Thyroid gland (tissue), 4 donors: ENCODE measurements around the gene TWSG1.

Experiments used
- POLR2A ChIP-seq, 2 donors: fragments of 450-650 bp; IDR thresholded peaks; one replicate each; pipeline ENCODE4 v1.6.1; 2017; ENCODE audit warnings: antibody characterized with exemption in 2 of 2, mild to moderate bottlenecking in 2 of 2, moderate library complexity in 1 of 2
- TF ChIP-seq, protein P1 (sequence below), 6 experiments: fragments of 200-600 bp in 3 of 6; fragments of 450-650 bp in 3 of 6; sonication (generic) in 3 of 6; IDR thresholded peaks; one replicate each; pipeline ENCODE4 v1.5.1; 2016 to 2019; ENCODE audit warnings: antibody characterized with exemption in 6 of 6, mild to moderate bottlenecking in 2 of 6, inconsistent platforms in 1 of 6, moderate library complexity in 1 of 6

GRCh38 chr18:9380101-9380500, 45.5 kb downstream of the TWSG1 start:
- TF ChIP-seq POLR2A (IDR thresholded peaks at IDR 0.05): no peak
- TF ChIP-seq, protein P1, sequence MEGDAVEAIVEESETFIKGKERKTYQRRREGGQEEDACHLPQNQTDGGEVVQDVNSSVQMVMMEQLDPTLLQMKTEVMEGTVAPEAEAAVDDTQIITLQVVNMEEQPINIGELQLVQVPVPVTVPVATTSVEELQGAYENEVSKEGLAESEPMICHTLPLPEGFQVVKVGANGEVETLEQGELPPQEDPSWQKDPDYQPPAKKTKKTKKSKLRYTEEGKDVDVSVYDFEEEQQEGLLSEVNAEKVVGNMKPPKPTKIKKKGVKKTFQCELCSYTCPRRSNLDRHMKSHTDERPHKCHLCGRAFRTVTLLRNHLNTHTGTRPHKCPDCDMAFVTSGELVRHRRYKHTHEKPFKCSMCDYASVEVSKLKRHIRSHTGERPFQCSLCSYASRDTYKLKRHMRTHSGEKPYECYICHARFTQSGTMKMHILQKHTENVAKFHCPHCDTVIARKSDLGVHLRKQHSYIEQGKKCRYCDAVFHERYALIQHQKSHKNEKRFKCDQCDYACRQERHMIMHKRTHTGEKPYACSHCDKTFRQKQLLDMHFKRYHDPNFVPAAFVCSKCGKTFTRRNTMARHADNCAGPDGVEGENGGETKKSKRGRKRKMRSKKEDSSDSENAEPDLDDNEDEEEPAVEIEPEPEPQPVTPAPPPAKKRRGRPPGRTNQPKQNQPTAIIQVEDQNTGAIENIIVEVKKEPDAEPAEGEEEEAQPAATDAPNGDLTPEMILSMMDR (IDR thresholded peaks at IDR 0.05): no peak
